GM12801 (cell line): ENCODE measurements around the gene PITPNC1.

ENCODE experiments used
- TF ChIP-seq, protein P1 (sequence below): IDR thresholded peaks from one replicate; pipeline ENCODE4 v1.5.1; 2011; ENCODE audit warnings: control low read depth; ENCODE audit not compliant: insufficient read length; ENCODE audit errors: extremely low read depth

PITPNC1 gene

DNA sequence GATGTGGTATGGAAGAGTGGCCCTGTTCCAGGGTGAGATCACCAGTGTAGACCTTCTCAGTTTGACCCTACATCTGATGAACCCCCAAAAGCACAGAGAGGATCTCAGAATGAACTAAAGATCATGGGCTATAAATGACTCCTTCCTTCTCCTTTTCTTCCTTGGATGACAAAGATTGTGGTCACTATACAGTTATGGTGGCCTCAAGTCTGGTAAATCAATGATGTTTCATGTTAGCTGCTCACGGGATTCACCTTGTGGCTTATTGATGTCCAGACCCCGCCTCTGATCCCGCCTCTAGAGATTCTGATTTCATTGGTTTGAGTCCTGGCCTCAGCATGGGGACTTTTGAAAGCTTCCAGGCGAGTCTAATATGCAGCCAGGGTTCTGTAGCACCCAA lies 112.2 kb downstream of the PITPNC1 start:
- TF ChIP-seq, protein P1, sequence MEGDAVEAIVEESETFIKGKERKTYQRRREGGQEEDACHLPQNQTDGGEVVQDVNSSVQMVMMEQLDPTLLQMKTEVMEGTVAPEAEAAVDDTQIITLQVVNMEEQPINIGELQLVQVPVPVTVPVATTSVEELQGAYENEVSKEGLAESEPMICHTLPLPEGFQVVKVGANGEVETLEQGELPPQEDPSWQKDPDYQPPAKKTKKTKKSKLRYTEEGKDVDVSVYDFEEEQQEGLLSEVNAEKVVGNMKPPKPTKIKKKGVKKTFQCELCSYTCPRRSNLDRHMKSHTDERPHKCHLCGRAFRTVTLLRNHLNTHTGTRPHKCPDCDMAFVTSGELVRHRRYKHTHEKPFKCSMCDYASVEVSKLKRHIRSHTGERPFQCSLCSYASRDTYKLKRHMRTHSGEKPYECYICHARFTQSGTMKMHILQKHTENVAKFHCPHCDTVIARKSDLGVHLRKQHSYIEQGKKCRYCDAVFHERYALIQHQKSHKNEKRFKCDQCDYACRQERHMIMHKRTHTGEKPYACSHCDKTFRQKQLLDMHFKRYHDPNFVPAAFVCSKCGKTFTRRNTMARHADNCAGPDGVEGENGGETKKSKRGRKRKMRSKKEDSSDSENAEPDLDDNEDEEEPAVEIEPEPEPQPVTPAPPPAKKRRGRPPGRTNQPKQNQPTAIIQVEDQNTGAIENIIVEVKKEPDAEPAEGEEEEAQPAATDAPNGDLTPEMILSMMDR = no peak

DNA sequence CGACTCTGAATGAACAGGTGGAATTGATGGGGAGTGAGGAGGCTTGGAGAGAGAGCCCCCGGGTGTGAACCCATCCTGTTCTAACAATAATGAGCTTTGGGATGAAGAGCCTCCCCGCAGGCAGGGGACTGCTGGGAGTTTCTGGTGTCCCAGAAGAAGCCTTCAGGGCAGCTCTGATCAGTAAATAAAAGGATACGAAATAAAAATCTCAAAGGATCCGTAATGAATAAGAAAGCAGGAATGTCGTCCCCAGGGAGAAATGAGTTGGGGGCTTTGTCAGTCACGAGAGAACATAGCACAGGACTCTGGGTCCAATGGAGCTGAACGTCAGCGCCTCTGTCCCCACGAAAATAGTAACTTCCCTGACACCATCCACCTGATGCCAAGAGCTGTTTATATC lies 113.4 kb downstream of the PITPNC1 start:
- TF ChIP-seq, protein P1 = no peak

DNA sequence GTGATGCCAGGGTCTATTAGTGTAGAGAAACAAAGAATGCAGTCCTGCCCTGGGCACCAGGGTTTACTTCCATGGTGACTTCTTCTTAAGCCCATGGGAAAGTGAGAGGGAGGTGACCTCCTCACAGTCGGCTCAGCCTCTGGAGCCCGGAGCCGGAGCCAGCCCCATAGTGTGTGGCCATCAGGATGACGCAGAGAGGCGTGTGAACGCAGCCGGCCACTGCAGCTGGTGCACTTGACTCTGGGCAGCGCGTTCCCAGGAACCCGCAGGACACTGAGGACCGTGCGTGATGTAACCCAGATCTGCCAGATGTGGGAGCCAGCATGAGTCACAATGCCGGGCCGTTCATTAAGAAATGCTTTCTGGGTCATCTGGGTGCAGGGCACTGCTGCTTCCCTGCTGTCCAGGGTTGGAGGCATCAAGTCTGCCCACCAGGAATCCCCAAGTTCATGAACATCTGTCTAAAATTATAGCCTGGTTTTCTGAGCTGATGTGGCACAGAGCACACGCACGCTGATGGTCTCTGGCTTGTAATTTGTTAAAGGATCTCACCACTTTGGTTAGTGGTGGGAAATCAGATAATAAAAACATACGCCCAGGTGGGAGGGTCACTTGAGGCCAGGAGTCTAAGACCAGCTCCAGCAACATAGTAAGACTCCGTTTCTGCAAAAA lies 114.1 kb downstream of the PITPNC1 start:
- TF ChIP-seq, protein P1 = no peak

DNA sequence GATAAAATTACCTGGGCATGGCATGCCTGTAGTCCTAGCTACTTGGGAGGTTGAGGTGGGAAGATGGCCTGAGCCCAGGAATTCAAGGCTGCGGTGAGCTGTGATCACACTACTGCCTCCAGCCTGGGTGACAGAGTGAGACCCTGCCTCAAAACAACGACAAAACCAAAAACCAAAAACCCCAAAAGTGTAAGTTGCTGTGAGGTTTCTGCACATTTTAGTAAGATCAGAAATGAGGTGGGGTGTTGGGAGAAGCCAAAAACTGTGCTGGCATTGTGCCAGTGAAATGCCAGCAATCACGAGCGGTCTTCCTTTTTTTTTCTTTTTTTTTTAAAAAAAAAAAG lies 114.6 kb downstream of the PITPNC1 start:
- TF ChIP-seq, protein P1 = no peak

DNA sequence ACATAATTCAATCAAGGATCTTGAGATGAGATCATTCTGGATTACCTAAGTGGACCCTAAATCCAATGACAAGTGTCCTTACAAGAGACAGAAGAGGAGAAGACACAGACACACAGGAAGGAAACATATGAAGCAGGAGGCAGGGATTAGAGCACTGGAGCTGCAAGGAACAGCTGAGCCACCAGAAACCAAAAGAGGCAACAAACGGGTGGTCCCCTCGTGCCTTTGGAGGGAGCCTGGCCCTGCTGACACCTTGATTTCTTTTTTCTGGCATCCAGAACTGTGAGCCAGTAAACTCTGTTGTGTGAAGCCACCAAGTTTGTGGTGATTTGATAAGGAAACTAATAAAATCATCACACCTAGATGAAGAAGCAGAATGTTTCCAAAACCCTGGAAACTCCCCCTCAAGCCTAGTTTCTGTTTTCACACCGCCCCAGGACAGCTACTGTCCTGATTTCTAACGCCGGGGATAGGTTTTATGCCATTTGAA lies 115.2 kb downstream of the PITPNC1 start:
- TF ChIP-seq, protein P1 = no peak

DNA sequence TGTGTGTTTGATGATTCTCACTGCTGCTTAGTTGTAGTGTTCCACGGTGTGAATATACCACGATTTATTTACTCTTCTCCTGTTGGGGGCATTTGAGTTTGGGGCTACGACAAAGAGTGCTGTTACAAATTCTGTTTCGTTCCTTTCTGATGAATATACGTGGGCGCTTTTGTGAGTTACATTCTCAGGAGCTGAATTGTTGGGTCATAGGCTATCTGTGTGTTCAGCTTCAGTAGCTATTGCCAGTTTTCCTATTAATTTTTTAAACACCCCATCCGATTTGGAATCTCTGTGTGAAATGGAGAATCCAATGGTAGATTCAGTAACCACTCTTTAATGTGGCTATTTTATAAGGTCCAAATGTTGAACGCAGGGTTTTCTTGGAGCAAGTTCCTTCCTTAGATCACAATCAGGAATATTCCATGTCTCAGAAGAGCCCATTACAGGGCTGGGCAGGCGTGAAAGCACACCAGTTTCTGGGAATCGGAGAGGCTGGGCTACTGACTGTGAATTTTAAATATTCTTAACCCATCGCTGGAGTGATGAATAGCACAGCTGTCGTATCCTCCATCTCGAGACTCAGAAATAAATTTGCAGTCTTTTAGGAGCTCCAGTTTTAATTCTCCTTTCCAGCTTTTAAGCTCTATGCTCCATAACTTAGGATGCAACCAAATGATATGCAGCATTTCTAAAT lies 115.9 kb downstream of the PITPNC1 start:
- TF ChIP-seq, protein P1 = no peak

DNA sequence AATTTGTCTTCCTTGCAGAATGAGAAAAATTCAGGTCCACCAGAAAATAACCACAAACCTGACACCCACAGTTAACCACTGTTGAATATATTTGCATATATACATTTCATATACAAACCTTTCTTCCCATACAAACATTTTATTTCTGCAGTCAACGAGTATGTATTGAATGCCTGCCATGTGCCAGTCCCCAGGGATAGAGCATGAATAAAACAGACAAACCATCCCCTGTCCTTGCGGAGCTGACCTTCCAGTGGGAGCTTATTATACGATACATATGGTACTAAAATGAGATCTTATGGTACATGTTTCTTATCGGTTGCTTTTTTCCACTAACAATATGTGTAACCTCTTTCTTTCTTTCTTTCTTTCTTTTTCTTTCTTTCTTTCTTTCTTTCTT lies 116.7 kb downstream of the PITPNC1 start:
- TF ChIP-seq, protein P1 = no peak
